HUES64 (cell line): ENCODE results near the gene GCSH.
A peak's percentile ranks its signal among the peaks of the same experiment; 100 is the strongest.

Source experiments
- H3K27ac ChIP-seq: 2 replicates; pipeline ENCODE4 v1.7.0; 2013; ENCODE audit warnings: low read depth, low read length, inconsistent platforms
- H3K27me3 ChIP-seq: 2 replicates; pipeline ENCODE4 v1.6.1; 2013; ENCODE audit warnings: mild to moderate bottlenecking, low read length; ENCODE audit not compliant: insufficient read depth
- H3K36me3 ChIP-seq: 2 replicates; pipeline ENCODE4 v1.6.1; 2013; ENCODE audit warnings: mild to moderate bottlenecking, low read length; ENCODE audit not compliant: insufficient read depth
- H3K4me1 ChIP-seq: 2 replicates; pipeline ENCODE4 v1.6.1; 2013; ENCODE audit warnings: mild to moderate bottlenecking, low read length, moderate library complexity; ENCODE audit not compliant: insufficient read depth
- H3K4me3 ChIP-seq: 2 replicates; pipeline ENCODE4 v1.5.1; 2013; ENCODE audit warnings: mild to moderate bottlenecking, low read length, moderate library complexity
- H3K9ac ChIP-seq: 2 replicates; pipeline ENCODE4 v1.6.1; 2013; ENCODE audit warnings: mild to moderate bottlenecking, low read depth, low read length
- H3K9me3 ChIP-seq: 2 replicates; pipeline ENCODE4 v1.6.1; 2013; ENCODE audit warnings: low read depth, low read length; ENCODE audit not compliant: insufficient read depth
- WGBS: fragments of 150-250, 120-280 bp; methylation state at CpG from one replicate; pipeline ENCODE4 v1.1.7; 2013; ENCODE audit warnings: missing lambda C conversion rate; 5-methylcytosine and 5-hydroxymethylcytosine counted together

Gene GCSH

DNA sequence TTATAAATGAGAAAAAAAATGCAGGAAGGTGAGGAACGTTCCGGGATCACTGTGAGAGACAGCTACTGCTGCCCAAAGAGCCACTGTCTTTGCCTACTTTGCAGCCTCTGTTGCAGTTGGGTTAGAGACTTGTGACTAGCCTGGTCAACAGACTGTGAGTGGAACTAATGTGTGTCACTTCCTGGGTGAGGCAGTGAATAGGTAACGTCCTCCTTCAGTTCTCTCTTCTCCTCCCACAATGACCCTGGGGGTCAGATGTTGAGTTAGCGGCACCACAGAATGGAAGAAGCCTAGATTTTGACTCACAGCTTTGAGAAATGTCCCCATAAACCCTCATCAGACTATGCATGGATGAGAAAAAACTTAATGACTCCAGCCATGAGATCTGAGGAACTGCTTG is 24.4 kb downstream of the GCSH start:
- no peaks in the 10 kb centered on the region for H3K9me3 ChIP-seq
- H3K9ac ChIP-seq, result no peak overlapping the region
- WGBS, result 83% methylated on average over 4 of the region's 4 CpGs
- H3K4me3 ChIP-seq, result no peak overlapping the region
- H3K27ac ChIP-seq, result no peak overlapping the region
- H3K36me3 ChIP-seq, result no peaks in the 10 kb centered on the region
- no peaks in the 10 kb centered on the region for H3K27me3 ChIP-seq
- peaks cover 12% of the 10 kb centered on the region for H3K4me1 ChIP-seq

DNA sequence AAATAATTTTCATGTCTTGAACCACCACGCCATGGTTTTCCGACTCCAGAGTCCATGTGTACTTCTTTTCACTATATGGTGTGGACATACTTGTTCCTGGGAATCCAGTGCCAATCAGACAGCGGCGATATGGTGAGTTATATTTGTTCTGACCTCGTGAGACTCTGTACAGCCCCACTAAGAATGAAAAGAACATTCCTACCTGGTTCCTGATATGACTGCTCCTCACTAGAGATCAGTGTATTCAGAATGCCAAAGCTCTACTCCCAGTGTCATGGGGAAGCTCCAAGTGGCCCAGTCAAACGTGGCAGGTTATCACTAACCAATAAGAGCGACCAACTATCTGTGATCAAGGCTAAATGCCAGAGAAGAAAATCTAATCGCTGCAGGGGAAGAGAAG is 25.2 kb downstream of the GCSH start:
- peaks cover 12% of the 10 kb centered on the region for H3K4me1 ChIP-seq
- no peaks in the 10 kb centered on the region for H3K9me3 ChIP-seq
- H3K27me3 ChIP-seq, result no peaks in the 10 kb centered on the region
- no peak overlapping the region for H3K27ac ChIP-seq
- no peaks in the 10 kb centered on the region for H3K36me3 ChIP-seq
- H3K4me3 ChIP-seq, result no peak overlapping the region
- 96% methylated on average over 7 of the region's 8 CpGs for WGBS
- no peak overlapping the region for H3K9ac ChIP-seq

DNA sequence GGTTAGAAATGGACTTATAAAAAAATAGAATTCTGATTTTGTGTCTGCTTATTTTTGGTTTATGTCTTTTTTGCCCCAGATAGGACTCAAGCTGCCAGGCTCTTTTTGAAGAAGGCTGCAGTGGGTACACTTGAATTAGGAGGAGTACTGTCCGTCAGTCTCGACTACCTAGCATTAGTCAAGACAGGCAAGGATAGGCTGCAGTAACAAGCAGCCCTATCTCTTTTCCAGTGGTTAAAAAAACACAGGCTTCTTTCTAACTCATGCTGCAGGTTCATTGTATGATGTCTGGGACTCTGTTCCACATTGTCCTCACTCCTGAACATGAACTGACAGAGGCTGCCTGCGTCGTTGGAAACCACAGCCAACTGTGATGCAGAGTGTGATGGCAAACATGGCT is 27.1 kb downstream of the GCSH start:
- H3K4me1 ChIP-seq, result peaks cover 12% of the 10 kb centered on the region
- H3K9me3 ChIP-seq, result no peaks in the 10 kb centered on the region
- H3K27me3 ChIP-seq, result no peaks in the 10 kb centered on the region
- 94% methylated on average over 4 of the region's 4 CpGs for WGBS
- H3K27ac ChIP-seq, result no peak overlapping the region
- no peaks in the 10 kb centered on the region for H3K36me3 ChIP-seq
- no peak overlapping the region for H3K4me3 ChIP-seq
- H3K9ac ChIP-seq, result no peak overlapping the region

- no peak overlapping the region for H3K27ac ChIP-seq
These were observed 29.0 kb downstream of the GCSH start for GRCh38 chr16:81067166-81067565.

GRCh38 chr16:81066681-81067080 is 29.5 kb downstream of the GCSH start:
- Histone ChIP-seq H3K4me3 (no peak overlapping the region), H3K27ac (no peak overlapping the region), H3K9me3 (no peaks in the 10 kb centered on the region), H3K27me3 (no peaks in the 10 kb centered on the region), H3K36me3 (no peaks in the 10 kb centered on the region), H3K4me1 (peaks cover 7% of the 10 kb centered on the region; the same call in 1 of the 2 replicates), H3K9ac (no peak overlapping the region)
- 83% methylated on average over 4 of the region's 4 CpGs for WGBS

More at GRCh38 chr16:81067166-81067565, 29.0 kb downstream of the GCSH start:
- Histone ChIP-seq H3K9me3 (no peaks in the 10 kb centered on the region), H3K27me3 (no peaks in the 10 kb centered on the region), H3K36me3 (no peaks in the 10 kb centered on the region), H3K4me3 (no peak overlapping the region), H3K9ac (no peak overlapping the region), H3K4me1 (peaks cover 2% of the 10 kb centered on the region; the same call in 1 of the 2 replicates)
- 98% methylated on average over 1 of the region's 1 CpG for WGBS

GRCh38 chr16:81061871-81062608 is 34.2 kb downstream of the GCSH start:
- 0 out of 2 replicates have a peak overlapping the region, but pooled peaks have one; percentile 35 for H3K27ac ChIP-seq
- WGBS, result 91% methylated on average over 9 of the region's 10 CpGs
- no peak overlapping the region for H3K4me3 ChIP-seq
- H3K9me3 ChIP-seq, result no peaks in the 10 kb centered on the region
- H3K4me1 ChIP-seq, result peaks cover 16% of the 10 kb centered on the region
- H3K36me3 ChIP-seq, result no peaks in the 10 kb centered on the region
- no peak overlapping the region for H3K9ac ChIP-seq
- no peaks in the 10 kb centered on the region for H3K27me3 ChIP-seq

DNA sequence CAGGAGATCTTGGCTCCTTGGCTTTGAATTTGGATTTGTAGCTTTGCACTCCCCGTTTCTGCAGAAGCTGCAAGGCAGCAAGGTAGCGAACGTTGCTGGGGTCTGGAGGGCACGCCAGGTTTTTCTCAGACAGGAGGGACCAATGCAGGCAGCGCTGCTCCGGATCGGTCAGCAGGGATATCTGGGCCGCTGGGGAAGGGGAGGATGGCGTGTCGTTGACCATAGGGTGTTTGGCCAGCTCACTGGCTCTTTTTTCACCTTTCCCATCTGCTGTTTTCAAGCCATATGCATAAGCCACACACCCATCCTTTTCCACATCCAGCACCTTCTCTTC is 34.9 kb downstream of the GCSH start:
- H3K36me3 ChIP-seq, result no peaks in the 10 kb centered on the region

GRCh38 chr16:81060576-81061306 is 35.5 kb downstream of the GCSH start:
- Histone ChIP-seq H3K36me3 (no peaks in the 10 kb centered on the region), H3K9ac (no peak overlapping the region), H3K27ac (no peak overlapping the region), H3K9me3 (no peaks in the 10 kb centered on the region), H3K4me1 (peaks cover 16% of the 10 kb centered on the region), H3K4me3 (no peak overlapping the region), H3K27me3 (no peaks in the 10 kb centered on the region)
- 79% methylated on average over 13 of the region's 14 CpGs for WGBS

More for the DNA sequence above, 34.9 kb downstream of the GCSH start:
- no peaks in the 10 kb centered on the region for H3K9me3 ChIP-seq
- H3K4me3 ChIP-seq, result no peak overlapping the region
- H3K27me3 ChIP-seq, result no peaks in the 10 kb centered on the region
- H3K4me1 ChIP-seq, result peaks cover 16% of the 10 kb centered on the region
- H3K9ac ChIP-seq, result no peak overlapping the region
- no peak overlapping the region for H3K27ac ChIP-seq
- 91% methylated on average over 10 of the region's 10 CpGs for WGBS

DNA sequence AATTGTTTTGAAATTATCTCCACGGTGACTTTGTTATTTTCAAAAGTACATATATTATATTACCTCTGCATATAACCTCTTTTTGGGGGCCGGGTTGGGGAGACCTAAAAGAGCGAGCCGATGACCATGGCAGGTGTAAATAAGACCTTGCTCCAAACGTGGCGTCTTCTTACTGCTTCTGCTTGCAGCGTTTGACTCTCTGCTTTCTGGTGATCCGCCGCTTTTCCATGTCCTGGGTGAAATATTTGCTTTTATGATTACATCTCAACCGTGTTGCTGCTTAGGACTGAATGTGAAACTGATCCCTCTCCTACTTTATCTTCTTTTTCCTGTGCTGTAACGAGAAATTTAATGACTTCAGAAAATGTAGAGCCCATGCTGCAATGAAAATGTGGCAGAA is 42.4 kb downstream of the GCSH start:
- Histone ChIP-seq H3K27me3 (no peaks in the 10 kb centered on the region), H3K4me1 (no peaks in the 10 kb centered on the region), H3K36me3 (no peaks in the 10 kb centered on the region), H3K27ac (no peak overlapping the region), H3K4me3 (no peak overlapping the region), H3K9ac (no peak overlapping the region), H3K9me3 (peaks cover 6% of the 10 kb centered on the region; the same call in 1 of the 2 replicates)
- 93% methylated on average over 10 of the region's 11 CpGs for WGBS

- Histone ChIP-seq H3K9me3 (no peaks in the 10 kb centered on the region), H3K27me3 (no peaks in the 10 kb centered on the region), H3K27ac (no peak overlapping the region), H3K36me3 (peaks cover 81% of the 10 kb centered on the region), H3K9ac (no peak overlapping the region), H3K4me3 (no peak overlapping the region), H3K4me1 (no peaks in the 10 kb centered on the region; the same call in 1 of the 2 replicates)
- WGBS, result 94% methylated on average over 2 of the region's 2 CpGs
These were observed 53.4 kb downstream of the GCSH start for GRCh38 chr16:81042821-81043220.

- 94% methylated on average over 4 of the region's 4 CpGs for WGBS
- Histone ChIP-seq H3K27ac (no peak overlapping the region), H3K36me3 (peaks cover 85% of the 10 kb centered on the region), H3K4me1 (no peaks in the 10 kb centered on the region; the same call in 1 of the 2 replicates), H3K4me3 (no peak overlapping the region), H3K9me3 (no peaks in the 10 kb centered on the region), H3K27me3 (no peaks in the 10 kb centered on the region), H3K9ac (no peak overlapping the region)
These were observed 54.5 kb downstream of the GCSH start for GRCh38 chr16:81041696-81042095.
